BLaER1 treated with 17β-estradiol and CSF1 and Interleukin-3, amounts not matched to agents 10 nM and 100 nM (cell line): ENCODE results near the gene NDUFA11.
"Not testable (repeated sequence)": the region's sequence is repeated elsewhere in the genome, so short reads cannot be mapped to it uniquely, and the experiment has no call there.

Experiments used
- H3K27ac ChIP-seq, 11 experiments: shearing (Covaris generic); formaldehyde crosslinking; 2 replicates each; pipeline ENCODE4 v1.8.1; 2022
- H3K27me3 ChIP-seq, 11 experiments: shearing (Covaris generic); formaldehyde crosslinking; 2 replicates each; pipeline ENCODE4 v1.8.1; 2022
- H3K36me3 ChIP-seq, 11 experiments: shearing (Covaris generic); formaldehyde crosslinking; 2 replicates each; pipeline ENCODE4 v1.8.1; 2022
- H3K4me1 ChIP-seq, 10 experiments: shearing (Covaris generic); formaldehyde crosslinking; 2 replicates each; pipeline ENCODE4 v1.8.1; 2022
- H3K4me2 ChIP-seq, 11 experiments: shearing (Covaris generic); formaldehyde crosslinking; 2 replicates each; pipeline ENCODE4 v1.8.1; 2022
- H3K4me3 ChIP-seq, 10 experiments: shearing (Covaris generic); formaldehyde crosslinking; 2 replicates each; pipeline ENCODE4 v1.8.1; 2022
- H3K9ac ChIP-seq, 11 experiments: shearing (Covaris generic); formaldehyde crosslinking; 2 replicates each; pipeline ENCODE4 v1.8.1; 2022
- H3K9me3 ChIP-seq, 11 experiments: shearing (Covaris generic); formaldehyde crosslinking; replicated peaks in 1 of 11; 2 replicates each; pipeline ENCODE4 v1.8.1; 2022
- H4K20me1 ChIP-seq, 11 experiments: shearing (Covaris generic); formaldehyde crosslinking; 2 replicates each; pipeline ENCODE4 v1.8.1; 2022
- Cebpa-rat ChIP-seq, 11 experiments: shearing (Covaris generic); IDR thresholded peaks; 2 replicates each; pipeline ENCODE4 v1.8.1; 2022

Gene NDUFA11

GRCh38 chr19:5865772-5866171, 37.8 kb downstream of the NDUFA11 start:
- Histone ChIP-seq H3K4me2 (peak overlapping the region in 1 of 11 experiments; percentile 12; a peak in 2 of 22 replicates), H4K20me1 (no peaks in the 10 kb centered on the region), H3K4me1 (peaks cover 0 to 9% (median 0%) of the 10 kb centered on the region in 10 experiments; a peak in 4 of 20 replicates), H3K27ac (no peak overlapping the region), H3K36me3 (no peaks in the 10 kb centered on the region), H3K9me3 (no peaks in the 10 kb centered on the region), H3K9ac (no peak overlapping the region), H3K4me3 (no peak overlapping the region), H3K27me3 (no peaks in the 10 kb centered on the region)
- TF ChIP-seq Cebpa-rat (IDR thresholded peaks at IDR 0.05), result no peak

- H3K36me3 ChIP-seq, result no peaks in the 10 kb centered on the region
- no peak overlapping the region for H3K9ac ChIP-seq
- TF ChIP-seq Cebpa-rat (IDR thresholded peaks at IDR 0.05), result no peak
- no peaks in the 10 kb centered on the region for H3K27me3 ChIP-seq
- H3K4me1 ChIP-seq, result peaks cover 0 to 9% (median 0%) of the 10 kb centered on the region in 10 experiments; a peak in 4 of 20 replicates
- H3K4me3 ChIP-seq, result no peak overlapping the region
- no peaks in the 10 kb centered on the region for H4K20me1 ChIP-seq
- no peak overlapping the region for H3K27ac ChIP-seq
- H3K4me2 ChIP-seq, result peak overlapping the region in 1 of 11 experiments; percentile 12; a peak in 2 of 22 replicates
- H3K9me3 ChIP-seq, result no peaks in the 10 kb centered on the region
Measured at GRCh38 chr19:5864725-5865486, 38.7 kb downstream of the NDUFA11 start.

GRCh38 chr19:5864013-5864720, 39.4 kb downstream of the NDUFA11 start:
- H3K4me3 ChIP-seq, result no peak overlapping the region
- TF ChIP-seq Cebpa-rat (IDR thresholded peaks at IDR 0.05), result no peak
- no peak overlapping the region for H3K4me2 ChIP-seq
- H3K9me3 ChIP-seq, result no peaks in the 10 kb centered on the region
- H4K20me1 ChIP-seq, result no peaks in the 10 kb centered on the region
- H3K27ac ChIP-seq, result no peak overlapping the region
- H3K36me3 ChIP-seq, result no peaks in the 10 kb centered on the region
- H3K4me1 ChIP-seq, result peaks cover 0 to 9% (median 0%) of the 10 kb centered on the region in 10 experiments; a peak in 4 of 20 replicates
- H3K27me3 ChIP-seq, result no peaks in the 10 kb centered on the region
- H3K9ac ChIP-seq, result no peak overlapping the region

- no peak overlapping the region for H3K27ac ChIP-seq
- H3K4me2 ChIP-seq, result no peak overlapping the region
- no peak for TF ChIP-seq Cebpa-rat (IDR thresholded peaks at IDR 0.05)
- H3K36me3 ChIP-seq, result no peaks in the 10 kb centered on the region
- H3K9me3 ChIP-seq, result no peaks in the 10 kb centered on the region
- H3K9ac ChIP-seq, result no peak overlapping the region
- H3K27me3 ChIP-seq, result no peaks in the 10 kb centered on the region
- no peak overlapping the region for H3K4me3 ChIP-seq
- H4K20me1 ChIP-seq, result no peaks in the 10 kb centered on the region
- peaks cover 0 to 9% (median 0%) of the 10 kb centered on the region in 10 experiments; a peak in 4 of 20 replicates for H3K4me1 ChIP-seq
Measured at GRCh38 chr19:5863030-5863665, 40.4 kb downstream of the NDUFA11 start.

- Histone ChIP-seq H3K4me2 (peak overlapping the region in 1 of 11 experiments; percentile 10; a peak in 1 of 22 replicates), H3K27me3 (no peaks in the 10 kb centered on the region), H3K4me3 (no peak overlapping the region), H3K36me3 (no peaks in the 10 kb centered on the region), H3K4me1 (no peaks in the 10 kb centered on the region; a peak in 2 of 20 replicates), H3K27ac (no peak overlapping the region), H4K20me1 (no peaks in the 10 kb centered on the region), H3K9me3 (peaks cover 0 to 6% (median 0%) of the 10 kb centered on the region in 11 experiments; a peak in 2 of 22 replicates), H3K9ac (no peak overlapping the region)
- TF ChIP-seq Cebpa-rat (IDR thresholded peaks at IDR 0.05), result no peak
Measured at GRCh38 chr19:5857203-5858081, 46.1 kb downstream of the NDUFA11 start.

GRCh38 chr19:5855151-5855550, 48.4 kb downstream of the NDUFA11 start:
- H3K27ac ChIP-seq, H4K20me1 ChIP-seq, H3K27me3 ChIP-seq, H3K4me3 ChIP-seq, H3K9me3 ChIP-seq, H3K36me3 ChIP-seq, H3K9ac ChIP-seq, H3K4me2 ChIP-seq: not testable (repeated sequence)
- H3K4me1 ChIP-seq, result peaks cover 0 to 15% (median 11%) of the 10 kb centered on the region in 10 experiments; a peak in 12 of 20 replicates

- H3K4me3 ChIP-seq, H3K9me3 ChIP-seq, H3K36me3 ChIP-seq, H3K9ac ChIP-seq, H4K20me1 ChIP-seq, H3K27me3 ChIP-seq, H3K27ac ChIP-seq, H3K4me2 ChIP-seq: not testable (repeated sequence)
- H3K4me1 ChIP-seq, result peaks cover 0 to 15% (median 11%) of the 10 kb centered on the region in 10 experiments; a peak in 12 of 20 replicates
Measured at GRCh38 chr19:5854121-5854520, 49.5 kb downstream of the NDUFA11 start.

- Histone ChIP-seq H3K4me2 (peak within 1 kb of the TSS in 6 of 11 experiments; percentile 3 to 50 (median 32); a peak in 9 of 22 replicates), H3K9ac (no peak within 1 kb of the TSS), H3K4me3 (no peak within 1 kb of the TSS), H4K20me1 (no peaks in the 10 kb centered on the region), H3K36me3 (no peaks in the 10 kb centered on the region), H3K4me1 (peaks cover 0 to 15% (median 11%) of the 10 kb centered on the region in 10 experiments; a peak in 12 of 20 replicates), H3K27ac (no peak within 1 kb of the TSS), H3K9me3 (no peaks in the 10 kb centered on the region), H3K27me3 (no peaks in the 10 kb centered on the region)
- TF ChIP-seq Cebpa-rat (IDR thresholded peaks at IDR 0.05), result no peak
Measured at GRCh38 chr19:5851302-5851701, 52.3 kb downstream of the NDUFA11 start, which contains the start of gene FUT3. Gene FUT3 (minus strand): TSS chr19:5851449.
